Left lung (tissue), 10 donors: Measurements from ENCODE around the gene MADD. TPM values are rescaled to one million over a fixed set of nuclear protein-coding genes. Genes with fewer than 3 reads are reported as not detected.

ENCODE experiments used
- ATAC-seq: fragments of 200-7000 bp; cut with Tn5 transposase; one replicate; pipeline ENCODE4 v1.9.1; 2020; ENCODE audit warnings: moderate library complexity
- DNase-seq, 4 donors: peaks; one replicate each; pipeline ENCODE4 v3.0.0-alpha.2; 2013 to 2020
- H3K27ac ChIP-seq, 2 donors: fragments of 200-600 bp; sonication (generic) in 1 of 2; one replicate each; pipeline versions ENCODE4 v1.5.0 to v1.8.0; 2020 to 2021
- H3K27me3 ChIP-seq, 2 donors: fragments of 200-600 bp; sonication (generic) in 1 of 2; one replicate each; pipeline versions ENCODE4 v1.5.0 to v1.8.0; 2020 to 2021
- H3K36me3 ChIP-seq, 2 donors: fragments of 200-600 bp; sonication (generic) in 1 of 2; one replicate each; pipeline versions ENCODE4 v1.5.0 to v1.8.0; 2020 to 2021
- H3K4me1 ChIP-seq, 2 donors: fragments of 200-600 bp; one replicate each; pipeline ENCODE4 v1.8.0; 2021
- H3K4me3 ChIP-seq, 2 donors: fragments of 200-600 bp; sonication (generic) in 1 of 2; one replicate each; pipeline versions ENCODE4 v1.5.0 to v1.8.0; 2020 to 2021; ENCODE audit warnings: mild to moderate bottlenecking in 1 of 2
- H3K9me3 ChIP-seq, 2 donors: fragments of 200-600 bp; sonication (generic) in 1 of 2; one replicate each; pipeline versions ENCODE4 v1.5.0 to v1.8.0; 2020 to 2021
- intact Hi-C, 2 donors: fragments of 100-400 bp; cut with DNase I; formaldehyde crosslinking; loops; one replicate each; pipeline versions ENCODE4 v1.11.2 to v1.14.2; 2022
- polyA plus RNA-seq, 6 donors: library from polyadenylated mRNA; unstranded; fragments of 120-200 nt; gene quantifications; one replicate each; pipeline ENCODE4 v1.2.1, GENCODE V29; 2013; ENCODE audit not compliant: insufficient read length in 6 of 6
- total RNA-seq, 2 donors: library from RNA; stranded (reverse); fragmentation: NEBNext Ultra II Directional; extraction: Animal tissue kit (Norgen Biotek cat#: 25700); gene quantifications; one replicate each; pipeline ENCODE4 v1.2.1, GENCODE V29; 2021
- TF ChIP-seq, protein P1 (sequence below), 2 donors: fragments of 200-600 bp; sonication (generic) in 1 of 2; IDR thresholded peaks; one replicate each; pipeline versions ENCODE4 v1.5.0 to v1.8.0; 2021; ENCODE audit warnings: antibody characterized with exemption in 2 of 2
- donor health status: DM: no; HTN: yes; CAD: no.
- donor health status: DM: no; HTN: no; CAD: no.

MADD gene
- total and polyA plus RNA-seq, 8 donors: 33.0 to 53.8 (median 51.9) TPM

DNA sequence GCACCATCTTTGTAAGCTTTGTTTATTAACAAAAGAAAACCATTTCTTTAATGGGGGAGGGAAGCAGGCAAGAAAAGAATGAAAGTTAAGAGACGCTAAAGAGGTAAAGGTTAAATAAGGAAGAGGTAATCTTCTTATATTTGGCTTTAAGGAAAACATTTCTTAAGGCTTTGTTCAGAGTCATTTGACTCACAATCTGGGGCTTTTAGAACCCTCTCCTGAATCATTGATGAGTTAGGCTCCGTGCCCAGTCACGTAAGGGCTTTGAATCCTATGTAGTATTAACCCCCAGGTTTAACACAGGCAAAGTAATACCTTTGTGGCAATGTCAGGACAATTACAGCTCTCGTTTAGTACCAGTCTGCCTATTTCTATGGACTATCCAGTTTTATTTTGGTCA lies 26.1 kb downstream of the MADD start:
- intact Hi-C loops: no loop called here
- TF ChIP-seq, protein P1, sequence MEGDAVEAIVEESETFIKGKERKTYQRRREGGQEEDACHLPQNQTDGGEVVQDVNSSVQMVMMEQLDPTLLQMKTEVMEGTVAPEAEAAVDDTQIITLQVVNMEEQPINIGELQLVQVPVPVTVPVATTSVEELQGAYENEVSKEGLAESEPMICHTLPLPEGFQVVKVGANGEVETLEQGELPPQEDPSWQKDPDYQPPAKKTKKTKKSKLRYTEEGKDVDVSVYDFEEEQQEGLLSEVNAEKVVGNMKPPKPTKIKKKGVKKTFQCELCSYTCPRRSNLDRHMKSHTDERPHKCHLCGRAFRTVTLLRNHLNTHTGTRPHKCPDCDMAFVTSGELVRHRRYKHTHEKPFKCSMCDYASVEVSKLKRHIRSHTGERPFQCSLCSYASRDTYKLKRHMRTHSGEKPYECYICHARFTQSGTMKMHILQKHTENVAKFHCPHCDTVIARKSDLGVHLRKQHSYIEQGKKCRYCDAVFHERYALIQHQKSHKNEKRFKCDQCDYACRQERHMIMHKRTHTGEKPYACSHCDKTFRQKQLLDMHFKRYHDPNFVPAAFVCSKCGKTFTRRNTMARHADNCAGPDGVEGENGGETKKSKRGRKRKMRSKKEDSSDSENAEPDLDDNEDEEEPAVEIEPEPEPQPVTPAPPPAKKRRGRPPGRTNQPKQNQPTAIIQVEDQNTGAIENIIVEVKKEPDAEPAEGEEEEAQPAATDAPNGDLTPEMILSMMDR (IDR thresholded peaks at IDR 0.05): no peak
- Histone ChIP-seq H3K27ac (no peak overlapping the region), H3K4me3 (no peak overlapping the region), H3K9me3 (peaks cover 0 to 13% of the 10 kb centered on the region in 2 donors), H3K27me3 (no peaks in the 10 kb centered on the region), H3K36me3 (peaks cover 4 to 100% of the 10 kb centered on the region in 2 donors), H3K4me1 (no peaks in the 10 kb centered on the region)
- no peak for ATAC-seq
- DNase-seq: no peak

DNA sequence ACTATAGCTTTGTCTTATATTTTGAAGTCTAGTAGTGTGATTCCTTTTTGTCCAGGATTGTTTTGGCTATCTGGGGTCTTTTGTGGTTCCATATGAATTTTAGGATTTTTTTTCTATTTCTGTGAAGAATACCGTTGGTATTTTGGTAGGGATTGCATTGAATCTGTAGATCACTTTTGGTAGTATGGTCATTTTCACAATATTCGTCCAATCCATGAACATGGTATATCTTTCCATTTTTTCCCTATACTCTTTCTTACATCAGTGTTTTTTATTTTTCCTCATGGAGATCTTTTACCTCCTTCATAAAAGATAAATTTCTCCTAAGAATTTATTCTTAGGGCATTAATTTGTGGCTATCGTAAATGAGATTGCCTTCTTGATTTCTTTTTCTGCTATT lies 29.1 kb downstream of the MADD start:
- Histone ChIP-seq H3K4me1 (no peaks in the 10 kb centered on the region), H3K36me3 (peaks cover 4 to 100% of the 10 kb centered on the region in 2 donors), H3K27me3 (no peaks in the 10 kb centered on the region), H3K4me3 (no peak overlapping the region), H3K9me3 (peaks cover 0 to 29% of the 10 kb centered on the region in 2 donors), H3K27ac (no peak overlapping the region)
- ATAC-seq: no peak
- TF ChIP-seq, protein P1 (IDR thresholded peaks at IDR 0.05): no peak
- intact Hi-C loops: no loop called here
- DNase-seq: no peak

DNA sequence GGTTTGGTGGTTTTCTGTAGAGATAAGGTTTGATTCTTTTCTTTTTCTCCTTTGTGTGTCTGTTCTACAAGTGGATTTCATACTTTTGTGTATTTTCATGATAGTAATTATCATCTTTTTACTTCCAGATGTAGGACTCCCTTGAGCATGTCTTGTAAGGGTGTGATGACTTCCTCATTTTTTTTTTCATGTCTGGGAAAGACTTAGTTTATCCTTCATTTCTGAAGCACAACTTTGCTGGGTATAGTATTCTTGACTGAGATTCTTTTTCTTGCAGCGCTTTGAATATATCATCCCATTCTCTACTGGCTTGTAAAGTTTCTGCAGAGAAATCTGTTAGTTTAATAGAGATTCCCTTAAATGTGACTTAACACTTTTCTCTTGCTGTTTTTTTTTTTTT lies 32.9 kb downstream of the MADD start:
- Histone ChIP-seq H3K27ac (no peak overlapping the region), H3K4me1 (no peaks in the 10 kb centered on the region), H3K9me3 (peaks cover 0 to 29% of the 10 kb centered on the region in 2 donors), H3K36me3 (peaks cover 0 to 100% of the 10 kb centered on the region in 2 donors), H3K27me3 (no peaks in the 10 kb centered on the region), H3K4me3 (no peak overlapping the region)
- intact Hi-C loops: no loop called here
- DNase-seq (no peak), ATAC-seq (no peak)
- TF ChIP-seq, protein P1 (IDR thresholded peaks at IDR 0.05): no peak

DNA sequence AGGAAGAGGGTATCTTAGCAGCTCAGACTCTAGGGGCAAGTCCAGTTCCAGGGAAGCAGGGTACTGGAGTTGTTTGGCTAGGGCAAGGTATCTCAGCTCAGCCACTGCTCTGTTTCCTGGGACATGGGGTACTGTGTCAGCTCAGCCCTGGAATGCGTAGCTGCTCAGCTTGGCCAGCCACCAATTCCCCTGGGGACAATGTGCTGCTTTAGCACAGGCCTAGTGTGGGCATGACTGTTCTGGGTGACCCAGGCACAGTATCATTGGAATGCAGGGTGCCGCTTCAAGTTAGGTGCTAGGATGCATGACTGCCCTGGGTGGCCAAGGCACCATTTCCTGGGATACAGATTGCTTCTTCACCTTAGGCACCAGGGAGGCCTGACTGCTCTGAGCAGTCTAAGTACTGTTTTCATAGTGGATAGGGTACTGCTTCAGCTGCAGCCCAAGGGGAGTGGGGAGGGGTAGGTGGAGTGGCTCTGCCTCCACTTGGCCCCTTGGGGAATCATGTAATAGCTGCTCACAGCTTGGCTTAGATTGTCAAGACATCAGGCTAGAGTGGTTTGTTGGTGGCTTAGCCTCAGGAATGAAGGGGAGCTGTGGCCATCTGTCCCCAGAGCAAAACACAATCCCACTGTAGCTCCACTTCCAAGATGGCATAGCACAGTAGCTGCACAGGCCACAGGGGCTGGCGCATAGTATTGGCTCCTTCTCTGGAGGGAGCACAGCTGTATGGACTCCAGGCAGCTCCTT lies 36.0 kb downstream of the MADD start:
- no peak for ATAC-seq

DNA sequence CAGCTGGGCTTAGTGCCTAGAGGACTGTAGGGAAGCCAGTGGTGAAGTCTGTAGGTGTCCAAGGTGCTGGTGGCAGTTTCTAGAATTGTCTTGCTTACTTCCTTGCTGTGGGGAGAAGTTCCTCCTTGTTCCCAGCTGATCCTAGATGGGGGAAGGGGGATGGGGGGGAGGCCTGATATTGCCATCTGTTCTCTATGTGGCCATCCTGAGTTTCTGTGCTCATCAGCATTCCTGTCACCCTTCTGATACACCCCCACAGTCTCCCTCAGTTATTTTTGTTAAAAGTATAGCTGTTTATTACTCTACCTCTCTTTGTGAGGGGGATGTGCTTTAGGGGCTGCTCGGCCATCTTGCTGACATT lies 36.5 kb downstream of the MADD start:
- H3K9me3 ChIP-seq: peaks cover 0 to 17% of the 10 kb centered on the region in 2 donors
- ATAC-seq (no peak), DNase-seq (no peak)
- no peaks in the 10 kb centered on the region for H3K27me3 ChIP-seq
- H3K4me1 ChIP-seq: no peaks in the 10 kb centered on the region
- TF ChIP-seq, protein P1 (IDR thresholded peaks at IDR 0.05): no peak
- peaks cover 0 to 100% of the 10 kb centered on the region in 2 donors for H3K36me3 ChIP-seq
- no peak overlapping the region for H3K4me3 ChIP-seq
- intact Hi-C loops: no loop called here
- H3K27ac ChIP-seq: no peak overlapping the region

More for the DNA sequence above, 36.0 kb downstream of the MADD start:
- Histone ChIP-seq H3K27ac (no peak overlapping the region), H3K36me3 (peaks cover 0 to 100% of the 10 kb centered on the region in 2 donors), H3K4me1 (no peaks in the 10 kb centered on the region), H3K4me3 (no peak overlapping the region), H3K9me3 (peaks cover 0 to 17% of the 10 kb centered on the region in 2 donors), H3K27me3 (no peaks in the 10 kb centered on the region)
- DNase-seq: no peak
- intact Hi-C loops: no loop called here
- TF ChIP-seq, protein P1 (IDR thresholded peaks at IDR 0.05): no peak
